NOMO-1 (cell line): ENCODE results near the gene ZSWIM7.
"Not testable (repeated sequence)": the region's sequence is repeated elsewhere in the genome, so short reads cannot be mapped to it uniquely, and the experiment has no call there.

Source experiments
- DNase-seq, 2 experiments: peaks; one replicate each; lab custom pipeline; 2025; ENCODE audit not compliant: unreplicated experiment in 2 of 2; lab: John Stamatoyannopoulos, UW

Gene ZSWIM7

DNA sequence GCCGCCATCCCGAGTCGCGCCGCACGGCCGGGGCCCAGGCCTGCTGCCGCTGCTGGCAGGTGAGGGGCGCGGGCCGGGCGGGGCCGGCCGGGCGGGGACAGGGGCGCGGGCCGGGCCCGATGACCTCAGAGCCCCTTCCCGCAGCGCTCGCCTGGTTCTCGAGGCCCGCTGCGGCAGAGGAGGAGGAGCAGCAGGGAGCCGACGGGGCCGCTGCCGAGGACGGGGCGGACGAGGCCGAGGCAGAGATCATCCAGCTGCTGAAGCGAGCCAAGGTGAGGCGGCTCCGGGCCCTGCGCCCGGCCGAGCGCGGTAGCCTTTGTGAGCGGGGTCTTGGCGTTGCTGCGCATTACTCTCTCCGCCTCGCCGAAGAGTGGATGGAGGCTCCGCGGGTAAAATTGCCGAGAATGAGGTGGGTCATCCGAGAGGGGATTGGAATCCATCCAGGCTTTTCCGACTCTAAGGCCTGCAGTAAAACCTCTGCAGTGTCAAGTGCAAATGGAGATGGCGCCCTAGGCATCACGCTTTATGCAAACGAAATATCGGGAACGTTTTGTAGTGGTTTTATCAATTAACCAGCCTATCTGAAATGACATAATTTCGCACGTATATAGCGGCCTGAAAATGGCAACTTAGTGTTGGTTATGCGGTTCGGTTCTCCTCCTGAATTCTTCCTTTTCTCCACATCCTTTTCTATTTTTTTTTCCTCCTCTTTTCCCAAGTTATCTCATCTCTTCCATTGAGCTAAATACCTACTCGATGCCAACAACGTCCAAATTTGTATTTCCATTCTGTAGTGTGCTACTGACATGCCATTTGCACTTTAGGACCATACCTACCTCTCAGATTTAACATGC is 697 bp upstream of the ZSWIM7 start:
- DNase-seq = no peak

DNA sequence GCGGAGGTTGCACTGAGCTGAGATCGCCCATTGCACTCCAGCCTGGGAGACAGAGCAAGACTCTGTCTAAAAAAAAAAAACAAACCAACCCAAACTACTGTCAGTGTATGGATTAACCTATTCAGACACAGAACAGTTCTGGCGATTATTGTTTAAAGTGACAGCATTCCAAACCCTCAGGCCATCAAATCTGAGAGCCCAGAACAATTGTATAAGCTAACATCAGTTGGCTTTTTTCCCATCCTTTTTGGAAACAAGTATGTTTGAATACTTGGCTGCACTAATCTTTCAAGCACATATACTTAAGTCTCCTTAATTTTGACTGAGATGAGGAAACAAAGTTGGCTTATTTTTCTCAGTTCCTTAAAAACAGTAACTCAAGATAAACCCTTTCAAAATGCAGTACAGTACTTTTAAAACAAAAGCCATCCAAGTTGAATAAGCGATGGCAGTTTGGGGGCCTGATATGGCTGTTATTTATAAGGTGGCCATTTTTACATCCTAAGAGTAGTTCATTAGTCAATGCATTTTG is 1.4 kb downstream of the ZSWIM7 start:
- DNase-seq = peak; percentile 37 to 86

GRCh38 chr17:15996322-15996721 is 3.2 kb downstream of the ZSWIM7 start:
- DNase-seq = no peak

DNA sequence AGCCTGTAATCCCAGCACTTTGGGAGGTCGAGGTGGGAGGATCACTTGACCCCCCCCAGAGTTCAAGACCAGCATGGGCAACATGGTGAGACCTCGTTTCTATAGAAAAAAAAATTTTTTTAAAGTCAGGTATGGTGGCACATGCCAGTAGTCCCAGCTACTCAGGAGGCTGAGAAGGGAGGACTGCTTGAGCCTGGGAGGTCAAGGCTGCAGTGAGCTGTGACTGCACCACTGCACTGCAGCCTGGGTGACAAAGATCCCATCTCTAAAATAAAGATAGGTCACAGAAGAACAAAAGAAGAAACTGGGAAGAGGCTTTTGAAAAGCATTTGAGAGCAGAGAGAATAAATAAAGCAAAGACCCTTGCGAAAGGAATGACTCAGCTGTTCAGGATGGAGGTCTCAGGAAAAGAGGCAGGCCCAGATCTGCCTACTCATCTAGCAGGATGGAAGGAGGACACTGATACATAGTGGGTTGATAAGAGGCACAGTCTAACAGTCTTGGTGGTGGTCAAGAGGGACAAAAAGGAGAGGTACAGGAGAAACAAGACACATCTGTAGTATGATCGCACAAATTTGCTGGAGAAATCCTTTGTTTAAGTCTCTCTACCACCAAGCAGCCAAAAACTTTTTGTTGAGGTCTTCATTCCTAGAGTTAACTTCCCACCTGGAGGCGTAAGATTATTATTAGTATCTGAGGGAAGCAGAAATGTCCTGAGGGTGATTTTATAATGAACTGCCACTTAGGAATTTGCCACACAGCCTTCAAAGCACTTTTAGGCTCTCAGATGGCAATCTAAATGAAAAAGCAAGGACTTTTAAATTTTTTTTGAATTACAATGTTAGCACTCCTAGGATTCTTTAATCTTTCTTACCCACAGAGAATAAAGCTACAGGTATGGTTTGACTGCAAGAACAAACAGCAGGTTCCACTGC is 17.6 kb downstream of the ZSWIM7 start:
- DNase-seq = peak; percentile 13 to 34

- DNase-seq = peak; percentile 36 to 66
These were observed 18.3 kb downstream of the ZSWIM7 start for GRCh38 chr17:15981208-15981607.

DNA sequence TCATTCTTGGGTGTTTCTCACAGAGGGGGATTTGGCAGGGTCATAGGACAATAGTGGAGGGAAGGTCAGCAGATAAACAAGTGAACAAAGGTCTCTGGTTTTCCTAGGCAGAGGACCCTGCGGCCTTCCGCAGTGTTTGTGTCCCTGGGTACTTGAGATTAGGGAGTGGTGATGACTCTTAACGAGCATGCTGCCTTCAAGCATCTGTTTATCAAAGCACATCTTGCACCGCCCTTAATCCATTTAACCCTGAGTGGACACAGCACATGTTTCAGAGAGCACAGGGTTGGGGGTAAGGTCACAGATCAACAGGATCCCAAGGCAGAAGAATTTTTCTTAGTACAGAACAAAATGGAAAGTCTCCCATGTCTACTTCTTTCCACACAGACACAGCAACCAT is 20.5 kb downstream of the ZSWIM7 start:
- DNase-seq = not testable (repeated sequence)

GRCh38 chr17:15978606-15979005 is 20.9 kb downstream of the ZSWIM7 start:
- DNase-seq = no peak

- DNase-seq = no peak
These were observed 21.6 kb downstream of the ZSWIM7 start for GRCh38 chr17:15977894-15978293.

DNA sequence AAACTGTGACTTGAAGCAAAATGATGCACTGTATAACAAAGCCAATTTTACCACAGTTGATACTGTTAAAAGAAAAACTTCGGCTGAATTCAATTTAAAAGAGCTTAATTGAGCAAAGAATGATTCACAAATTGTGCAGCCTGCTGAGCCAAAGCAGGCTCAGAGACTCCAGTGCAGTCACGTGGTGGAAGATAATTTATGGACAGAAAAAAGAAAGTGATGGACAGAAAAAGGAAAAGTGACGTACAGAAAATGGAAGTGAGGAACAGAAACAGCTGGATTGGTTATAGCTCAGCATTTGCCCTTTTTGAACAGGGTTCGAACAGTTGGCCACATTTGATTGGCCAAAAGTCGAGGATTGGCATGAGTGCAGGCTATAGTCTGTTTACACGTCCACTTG is 25.7 kb downstream of the ZSWIM7 start:
- DNase-seq = no peak

- no peak for DNase-seq
These were observed 26.5 kb downstream of the ZSWIM7 start for GRCh38 chr17:15973016-15973415.

GRCh38 chr17:15972497-15972951 is 27.0 kb downstream of the ZSWIM7 start:
- no peak for DNase-seq

DNA sequence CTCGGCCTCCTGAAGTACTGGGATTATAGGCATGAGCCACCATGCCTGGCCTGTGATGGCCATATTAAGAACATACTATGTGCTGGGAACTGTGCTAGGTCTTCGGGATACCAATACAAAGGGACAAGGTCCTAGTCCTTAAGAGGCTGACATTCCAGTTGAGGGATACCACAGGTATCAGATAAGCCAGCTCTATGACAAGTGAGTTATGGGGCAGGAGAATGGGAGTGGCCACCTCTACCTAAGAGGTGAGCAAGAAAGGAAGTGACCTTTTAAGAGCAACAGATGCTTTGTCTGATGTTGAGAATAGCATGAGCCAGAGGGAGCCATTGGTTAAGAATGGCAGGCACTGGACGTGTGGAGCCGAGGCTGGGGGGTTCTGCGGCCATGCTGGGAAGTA is 27.6 kb downstream of the ZSWIM7 start:
- DNase-seq = no peak

GRCh38 chr17:15971098-15971678 is 28.3 kb downstream of the ZSWIM7 start:
- peak; percentile 26 to 54 for DNase-seq

DNA sequence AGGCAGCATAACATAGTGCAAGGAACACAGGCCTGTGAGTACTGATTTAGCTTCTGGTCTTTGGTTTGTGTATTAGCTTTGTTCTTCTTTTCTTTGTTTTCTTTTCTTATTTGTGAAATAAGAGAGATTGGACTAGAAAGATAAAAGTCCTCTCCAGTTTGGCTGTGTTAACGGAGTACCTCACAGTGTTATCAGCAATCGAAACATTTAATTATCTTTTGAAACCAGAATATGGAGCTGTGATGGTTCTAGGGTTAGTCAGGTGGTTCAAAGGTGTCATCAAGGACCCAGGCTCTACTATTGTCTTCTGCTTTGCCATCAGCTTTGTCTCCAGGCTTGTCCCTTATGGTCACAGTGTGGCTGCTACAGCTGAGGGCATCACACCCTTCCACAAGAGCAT is 29.0 kb downstream of the ZSWIM7 start:
- no peak for DNase-seq

GRCh38 chr17:15969463-15969862 is 30.0 kb downstream of the ZSWIM7 start:
- no peak for DNase-seq

DNA sequence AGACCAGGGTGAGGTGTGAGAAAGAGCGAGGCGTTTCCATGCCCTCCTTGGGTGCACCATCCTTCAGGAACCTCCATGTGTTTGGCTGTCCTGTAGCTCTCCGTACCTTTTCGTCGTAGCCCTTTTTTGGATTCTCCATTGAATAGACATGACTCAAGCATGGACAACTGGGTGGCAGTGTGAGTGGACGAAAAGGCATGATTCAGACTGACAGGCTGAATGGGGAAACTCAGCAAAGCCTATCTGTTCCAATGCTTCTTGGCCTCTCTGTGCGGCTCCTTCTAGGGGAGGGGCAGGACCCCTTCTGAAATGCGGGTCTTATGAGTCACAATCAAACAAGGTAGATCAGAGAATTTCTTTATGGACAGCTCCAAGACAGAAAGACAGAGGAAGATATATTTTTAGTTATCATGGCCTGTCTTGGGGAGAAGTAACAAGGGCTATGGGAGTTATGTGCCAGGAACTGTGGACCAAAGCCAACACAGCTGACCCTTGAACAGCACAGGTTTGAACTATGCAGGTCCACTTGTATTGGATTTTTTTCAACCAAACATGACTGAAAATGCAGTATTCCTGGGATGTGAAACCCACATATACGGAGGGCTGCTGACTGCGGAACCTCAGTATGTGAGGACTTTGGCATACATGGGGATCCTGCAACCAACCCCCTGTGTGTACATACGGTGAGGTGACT is 31.7 kb downstream of the ZSWIM7 start:
- no peak for DNase-seq

DNA sequence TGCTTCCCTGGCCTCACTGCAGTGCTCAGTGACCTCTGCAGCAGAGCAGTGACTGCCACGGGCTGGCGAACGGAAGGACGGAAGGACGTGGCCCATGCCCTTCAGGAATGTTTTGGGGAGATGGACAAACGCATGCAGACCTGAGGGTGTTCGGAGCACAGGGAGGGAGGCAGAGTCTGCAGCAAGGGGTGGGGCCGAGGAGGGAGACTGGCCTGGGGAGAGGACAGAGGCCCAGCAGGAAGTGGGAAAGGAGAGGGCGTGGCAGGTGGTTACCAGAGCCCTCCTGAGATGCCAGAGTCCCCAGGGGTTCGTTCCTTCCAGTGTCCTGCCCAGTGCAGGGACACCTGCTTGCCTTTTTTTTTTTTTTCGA is 32.6 kb downstream of the ZSWIM7 start:
- peak in 1 of 2 experiments; percentile 10 for DNase-seq

GRCh38 chr17:15966183-15966878 is 33.2 kb downstream of the ZSWIM7 start:
- peak; percentile 14 to 46 for DNase-seq

GRCh38 chr17:15965528-15965927 is 34.0 kb downstream of the ZSWIM7 start:
- no peak for DNase-seq

- DNase-seq = no peak
These were observed 35.8 kb downstream of the ZSWIM7 start for GRCh38 chr17:15963670-15964110.
